Skin epidermis (tissue), 12 donors: ENCODE measurements around the gene RGS8.

Source experiments
- H3K27ac ChIP-seq, 21 experiments: fragments of 200-600 bp; sonication (generic) in 11 of 21; one replicate each; pipeline ENCODE4 v1.5.0; 2020; ENCODE audit warnings: mild to moderate bottlenecking in 3 of 21, inconsistent platforms in 2 of 21, moderate library complexity in 2 of 21
- H3K4me3 ChIP-seq, 7 experiments: fragments of 200-600 bp; sonication (generic) in 2 of 7; one replicate each; pipeline ENCODE4 v1.5.0; 2020; ENCODE audit warnings: inconsistent platforms in 2 of 7, mild to moderate bottlenecking in 2 of 7, moderate library complexity in 1 of 7

The RGS8 gene

DNA sequence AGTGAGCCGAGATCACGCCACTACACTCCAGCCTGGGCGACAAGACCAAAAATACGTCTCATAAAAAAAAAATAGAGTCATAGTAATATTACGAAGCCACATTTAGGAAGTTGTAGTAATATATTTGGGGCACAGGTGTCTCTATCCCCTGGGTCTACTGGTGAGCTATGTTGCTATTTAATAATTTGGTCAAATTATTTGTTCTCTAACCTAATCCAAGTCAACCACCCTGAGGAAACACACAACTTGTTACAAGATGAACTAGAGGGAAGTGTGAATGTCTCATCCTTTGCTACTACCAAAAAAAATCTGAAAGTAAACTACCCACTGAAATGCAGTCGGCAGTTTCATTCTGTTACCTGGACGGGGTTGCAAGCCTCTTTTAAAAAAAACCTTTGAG lies 35.3 kb downstream of the RGS8 start:
- Histone ChIP-seq H3K4me3 (no peak overlapping the region), H3K27ac (no peak overlapping the region)

DNA sequence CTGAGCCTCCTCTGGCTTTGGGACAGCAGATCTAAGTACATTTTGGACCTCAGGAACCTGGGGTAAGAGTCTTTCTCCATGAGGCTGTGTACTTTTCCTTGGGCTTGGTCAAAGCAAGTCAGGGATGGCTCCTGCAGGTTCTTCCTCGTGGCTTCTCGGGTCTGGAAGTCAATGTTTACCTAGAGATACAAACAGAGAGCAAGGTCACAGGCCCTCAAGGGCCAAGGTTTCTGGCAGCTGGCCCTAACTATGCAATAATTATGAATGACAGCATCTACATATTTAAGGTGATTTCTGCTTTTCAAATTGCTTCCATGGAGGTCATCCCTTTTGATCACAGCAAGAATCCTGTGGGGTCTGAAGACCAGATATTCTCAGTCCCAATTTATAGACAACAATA lies 37.6 kb downstream of the RGS8 start:
- no peak overlapping the region for H3K4me3 ChIP-seq
- no peak overlapping the region for H3K27ac ChIP-seq

DNA sequence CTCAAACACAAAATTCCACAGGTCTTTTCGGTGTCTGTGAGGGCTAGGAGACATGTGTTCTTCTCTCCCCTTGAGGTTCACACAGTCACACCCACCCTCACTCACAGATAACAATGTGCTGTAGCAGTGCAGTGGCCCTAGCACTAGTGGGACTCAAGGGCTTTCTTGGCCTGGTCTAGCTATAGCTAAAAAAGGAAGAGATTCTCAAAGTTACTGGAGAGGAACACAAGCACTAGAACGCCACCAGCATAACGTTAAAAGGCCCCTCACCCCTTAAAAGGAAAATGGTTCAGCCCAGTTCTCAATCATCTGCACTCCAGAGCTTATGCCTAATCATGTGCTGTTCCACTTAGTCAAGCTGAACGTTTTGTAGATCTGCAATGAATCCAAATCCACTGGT lies 39.5 kb downstream of the RGS8 start:
- H3K27ac ChIP-seq, result no peak overlapping the region
- no peak overlapping the region for H3K4me3 ChIP-seq

DNA sequence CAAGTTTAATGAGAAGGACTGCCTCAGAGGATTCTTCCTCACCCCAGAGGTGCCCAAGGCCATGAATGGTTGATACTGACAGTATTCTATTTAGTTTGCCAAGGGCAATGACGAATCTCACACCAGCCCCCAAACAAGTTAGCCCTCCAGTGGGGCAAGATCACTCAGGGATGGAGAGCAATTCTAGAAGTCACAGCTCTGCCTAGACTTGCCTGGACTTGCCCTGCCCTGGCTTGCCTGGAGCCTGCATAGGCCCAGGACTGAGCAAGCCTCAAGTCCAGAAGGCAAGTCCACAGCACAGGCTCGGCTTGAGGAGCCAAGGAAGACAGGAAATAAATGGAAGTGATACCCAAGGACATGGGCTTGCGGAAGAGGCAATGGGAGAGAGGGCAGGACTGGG lies 40.7 kb downstream of the RGS8 start:
- Histone ChIP-seq H3K4me3 (no peak overlapping the region), H3K27ac (no peak overlapping the region)

GRCh38 chr1:182642461-182642860 lies 41.9 kb downstream of the RGS8 start:
- H3K27ac ChIP-seq, result no peak overlapping the region
- no peak overlapping the region for H3K4me3 ChIP-seq

DNA sequence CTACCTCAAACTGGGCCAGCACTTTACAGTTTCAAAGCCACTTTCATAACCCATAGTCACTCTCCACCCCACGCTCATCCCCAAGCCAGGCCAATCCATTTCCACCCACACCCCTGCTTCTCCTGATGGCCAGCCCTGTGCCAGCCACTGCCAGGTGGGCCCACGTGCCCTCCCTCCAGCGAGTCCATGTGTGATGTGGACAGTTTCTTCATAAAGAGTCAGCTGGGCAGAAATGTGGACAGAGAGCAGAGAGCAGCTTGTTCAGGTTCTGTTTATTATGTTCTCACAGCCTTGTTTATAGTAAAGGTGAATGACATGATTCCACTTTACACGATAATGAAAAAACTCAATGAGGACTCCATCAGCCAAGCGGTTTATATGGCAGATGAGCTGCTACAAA lies 42.8 kb downstream of the RGS8 start:
- no peak overlapping the region for H3K27ac ChIP-seq
- no peak overlapping the region for H3K4me3 ChIP-seq

DNA sequence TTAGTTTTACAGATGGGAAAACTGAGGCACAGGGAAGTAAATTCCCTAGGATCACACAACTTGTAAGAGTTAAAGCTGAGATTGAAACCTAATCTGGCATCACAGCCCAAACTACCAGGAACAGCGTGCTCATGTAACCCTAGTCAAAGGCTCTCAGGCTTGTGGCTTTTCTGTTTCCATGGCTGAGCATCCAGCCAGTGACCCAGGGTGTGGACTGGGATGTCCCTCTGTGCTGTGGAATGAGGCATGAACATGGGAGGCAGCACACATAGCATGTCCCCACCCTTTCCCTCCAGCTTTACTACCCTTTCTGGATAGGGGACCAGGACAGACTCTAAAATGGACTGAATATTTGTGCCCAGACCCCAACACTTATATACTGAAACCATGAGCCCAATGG lies 45.1 kb downstream of the RGS8 start:
- no peak overlapping the region for H3K27ac ChIP-seq
- no peak overlapping the region for H3K4me3 ChIP-seq

DNA sequence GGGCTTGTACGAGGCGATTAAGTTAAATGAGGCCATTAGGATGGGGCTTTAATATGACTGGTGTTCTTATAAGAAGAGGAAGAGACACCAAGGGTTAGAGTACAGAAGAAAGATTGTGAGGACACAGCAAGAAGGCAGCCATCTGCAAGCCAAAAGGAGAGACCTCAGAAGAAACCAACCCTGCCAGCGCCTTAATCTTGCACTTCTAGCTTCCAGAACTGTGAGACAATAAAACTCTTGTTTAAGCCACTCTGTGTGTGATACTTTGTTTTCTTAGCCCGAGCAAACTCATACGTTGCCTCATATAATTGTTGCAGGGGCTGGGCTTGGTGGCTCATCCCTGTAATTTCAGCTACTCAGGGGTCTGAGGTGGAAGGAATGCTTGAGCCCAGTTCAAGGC lies 46.6 kb downstream of the RGS8 start:
- Histone ChIP-seq H3K27ac (no peak overlapping the region), H3K4me3 (no peak overlapping the region)

- Histone ChIP-seq H3K4me3 (no peak overlapping the region), H3K27ac (no peak overlapping the region)
These were observed 48.5 kb downstream of the RGS8 start for GRCh38 chr1:182635871-182636270.
